Stimulated activated CD4-positive, alpha-beta T cell treated with anti-CD3 and anti-CD28 coated beads, Interleukin-1b, Interleukin-23, amount 100 ng/mL, for 1 hour (primary cell): ENCODE results near the gene PIGQ.

Source experiments
- DNase-seq, 2 donors: peaks; one replicate each; pipeline ENCODE4 v3.0.0-alpha.2; 2020; ENCODE audit warnings: low read depth in 2 of 2

The PIGQ gene

GRCh38 chr16:628321-629061 is 58.7 kb downstream of the PIGQ start:
- no peak for DNase-seq

- no peak for DNase-seq
Measured at GRCh38 chr16:629185-629832, 59.5 kb downstream of the PIGQ start.

GRCh38 chr16:629833-630248 is 60.1 kb downstream of the PIGQ start:
- no peak for DNase-seq

GRCh38 chr16:630249-630814 is 60.6 kb downstream of the PIGQ start:
- DNase-seq: no peak

GRCh38 chr16:630815-631405 is 61.1 kb downstream of the PIGQ start, which contains the start of gene WFIKKN1:
WFIKKN1 (plus strand) TSS chr16:630985; CDS start chr16:631254, 269 bp downstream.
- DNase-seq: no peak

- DNase-seq: no peak
Measured at GRCh38 chr16:631808-632358, 62.1 kb downstream of the PIGQ start.

GRCh38 chr16:632486-633335 is 62.9 kb downstream of the PIGQ start:
- DNase-seq: no peak

- DNase-seq: no peak
Measured at GRCh38 chr16:633336-634050, 63.7 kb downstream of the PIGQ start.
